Smooth muscle cell (in vitro differentiated cells): ENCODE measurements around the gene PURB. TPM values are rescaled to one million over a fixed set of nuclear protein-coding genes. Genes with fewer than 3 reads are reported as not detected.

Experiments
- DNase-seq: peaks from one replicate; lab custom pipeline; 2025; ENCODE audit not compliant: unreplicated experiment; lab: John Stamatoyannopoulos, UW
- H2AFZ ChIP-seq: fragments of 200-600 bp; sonication (generic); 2 replicates; pipeline ENCODE4 v1.6.0; 2016; ENCODE audit warnings: antibody characterized with exemption, low read depth, mild to moderate bottlenecking
- H3F3A ChIP-seq: fragments of 200-600 bp; sonication (generic); 2 replicates; pipeline ENCODE4 v1.6.0; 2017; ENCODE audit warnings: antibody characterized with exemption, low read depth
- H3K27ac ChIP-seq: fragments of 200-600 bp; sonication (generic); 2 replicates; pipeline ENCODE4 v1.5.1; 2016; ENCODE audit warnings: low read depth, mild to moderate bottlenecking
- H3K27me3 ChIP-seq: fragments of 200-600 bp; sonication (generic); 2 replicates; pipeline ENCODE4 v1.6.1; 2016; ENCODE audit warnings: low read depth, mild to moderate bottlenecking
- H3K36me3 ChIP-seq: fragments of 200-600 bp; sonication (generic); 2 replicates; pipeline ENCODE4 v1.5.1; 2016; ENCODE audit warnings: low read depth
- H3K4me1 ChIP-seq: fragments of 200-600 bp; sonication (generic); 2 replicates; pipeline ENCODE4 v1.5.1; 2016; ENCODE audit warnings: low read depth
- H3K4me2 ChIP-seq: fragments of 200-600 bp; sonication (generic); 2 replicates; pipeline ENCODE4 v1.6.0; 2016; ENCODE audit warnings: mild to moderate bottlenecking
- H3K4me3 ChIP-seq: fragments of 200-600 bp; sonication (generic); 2 replicates; pipeline ENCODE4 v1.5.1; 2016; ENCODE audit warnings: mild to moderate bottlenecking
- H3K79me2 ChIP-seq: fragments of 200-600 bp; sonication (generic); 2 replicates; pipeline ENCODE4 v1.6.0; 2016; ENCODE audit warnings: low read depth, mild to moderate bottlenecking
- H3K9ac ChIP-seq: fragments of 200-600 bp; sonication (generic); 2 replicates; pipeline ENCODE4 v1.6.0; 2016; ENCODE audit warnings: low read depth
- H3K9me3 ChIP-seq: fragments of 200-600 bp; sonication (generic); replicated peaks from 2 replicates; pipeline ENCODE4 v1.5.1; 2016; ENCODE audit warnings: low read depth
- H4K20me1 ChIP-seq: fragments of 200-600 bp; sonication (generic); 2 replicates; pipeline ENCODE4 v1.6.0; 2016; ENCODE audit warnings: low read depth
- whole genome bisulfite sequencing: methylation state at CpG from one replicate; pipeline ENCODE4 v1.1.7; 2016; ENCODE audit warnings: low lambda C conversion rate; 5-methylcytosine and 5-hydroxymethylcytosine counted together
- polyA plus RNA-seq: library from polyadenylated mRNA; unstranded; fragments of >200 nt; fragmentation: Nextera tagmentation; extraction: Ambion mirVana; gene quantifications from 2 replicates; pipeline ENCODE4 v1.2.1, GENCODE V29; 2016
- total RNA-seq: library from RNA; depleted of rRNA; stranded (reverse); fragments of >200 nt; gene quantifications from 2 replicates; pipeline ENCODE4 v1.2.3, GENCODE V29; 2014
- TF ChIP-seq, protein P1 (sequence below): fragments of 200-600 bp; sonication (generic); IDR thresholded peaks from 2 replicates; pipeline ENCODE4 v1.5.1; 2017; ENCODE audit warnings: borderline replicate concordance, mild to moderate bottlenecking, antibody characterized with exemption; ENCODE audit not compliant: insufficient read depth, poor library complexity, severe bottlenecking

PURB gene
- total and polyA plus RNA-seq, 2 experiments from 2014 or later: 2.3 to 24.3 TPM

DNA sequence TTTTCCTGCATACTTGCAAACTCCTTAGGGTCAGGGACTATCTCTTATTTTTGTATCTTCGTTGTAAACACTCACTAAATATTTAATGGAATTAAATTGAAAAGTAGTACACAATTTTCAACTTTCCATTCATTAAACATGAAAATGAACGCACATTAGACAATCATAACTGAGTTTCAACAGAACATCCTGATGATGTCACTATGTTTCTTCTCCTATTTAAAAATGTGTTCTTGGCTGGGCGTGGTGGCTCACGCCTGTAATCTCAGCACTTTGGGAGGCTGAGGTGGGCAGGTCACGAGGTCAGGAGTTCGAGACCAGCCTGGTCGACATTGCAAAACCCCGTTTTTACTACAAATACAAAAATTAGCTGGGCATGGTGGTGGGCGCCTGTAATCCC, 14.1 kb upstream of the PURB start:
- H3K79me2 ChIP-seq: no peaks in the 10 kb centered on the region
- 92% methylated on average over 9 of the region's 9 CpGs for WGBS
- H3K27me3 ChIP-seq: no peaks in the 10 kb centered on the region
- no peaks in the 10 kb centered on the region for H3F3A ChIP-seq
- no peak for DNase-seq
- H3K9ac ChIP-seq: no peak overlapping the region
- H2AFZ ChIP-seq: no peak overlapping the region
- no peak overlapping the region for H3K4me3 ChIP-seq
- H4K20me1 ChIP-seq: no peaks in the 10 kb centered on the region
- H3K27ac ChIP-seq: no peak overlapping the region
- H3K9me3 ChIP-seq: no peaks in the 10 kb centered on the region
- no peak overlapping the region for H3K4me2 ChIP-seq
- TF ChIP-seq, protein P1, sequence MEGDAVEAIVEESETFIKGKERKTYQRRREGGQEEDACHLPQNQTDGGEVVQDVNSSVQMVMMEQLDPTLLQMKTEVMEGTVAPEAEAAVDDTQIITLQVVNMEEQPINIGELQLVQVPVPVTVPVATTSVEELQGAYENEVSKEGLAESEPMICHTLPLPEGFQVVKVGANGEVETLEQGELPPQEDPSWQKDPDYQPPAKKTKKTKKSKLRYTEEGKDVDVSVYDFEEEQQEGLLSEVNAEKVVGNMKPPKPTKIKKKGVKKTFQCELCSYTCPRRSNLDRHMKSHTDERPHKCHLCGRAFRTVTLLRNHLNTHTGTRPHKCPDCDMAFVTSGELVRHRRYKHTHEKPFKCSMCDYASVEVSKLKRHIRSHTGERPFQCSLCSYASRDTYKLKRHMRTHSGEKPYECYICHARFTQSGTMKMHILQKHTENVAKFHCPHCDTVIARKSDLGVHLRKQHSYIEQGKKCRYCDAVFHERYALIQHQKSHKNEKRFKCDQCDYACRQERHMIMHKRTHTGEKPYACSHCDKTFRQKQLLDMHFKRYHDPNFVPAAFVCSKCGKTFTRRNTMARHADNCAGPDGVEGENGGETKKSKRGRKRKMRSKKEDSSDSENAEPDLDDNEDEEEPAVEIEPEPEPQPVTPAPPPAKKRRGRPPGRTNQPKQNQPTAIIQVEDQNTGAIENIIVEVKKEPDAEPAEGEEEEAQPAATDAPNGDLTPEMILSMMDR: no peak
- H3K4me1 ChIP-seq: no peaks in the 10 kb centered on the region
- no peaks in the 10 kb centered on the region for H3K36me3 ChIP-seq

DNA sequence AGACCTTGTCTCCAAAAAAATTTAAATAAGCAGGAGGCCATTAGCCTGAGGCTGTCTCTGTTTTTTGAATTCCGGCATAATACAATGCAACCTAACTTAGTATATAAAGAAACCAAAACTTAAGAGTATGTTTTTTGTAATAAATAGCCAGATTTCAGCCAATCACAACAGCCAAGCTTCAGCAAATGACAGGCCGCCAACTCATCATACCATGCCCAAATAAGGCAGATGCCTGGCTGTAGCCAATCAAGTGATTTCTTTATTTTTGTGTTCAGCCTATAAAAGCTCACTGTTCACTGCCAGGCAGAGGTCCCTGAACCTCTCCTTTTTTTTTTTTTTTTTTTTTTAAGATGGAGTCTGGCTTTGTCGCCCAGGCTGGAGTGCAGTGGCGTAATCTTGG, 12.7 kb upstream of the PURB start:
- H3K4me2 ChIP-seq: no peak overlapping the region
- H3K4me3 ChIP-seq: no peak overlapping the region
- no peaks in the 10 kb centered on the region for H3K9me3 ChIP-seq
- no peaks in the 10 kb centered on the region for H3K36me3 ChIP-seq
- H4K20me1 ChIP-seq: no peaks in the 10 kb centered on the region
- H3K79me2 ChIP-seq: no peaks in the 10 kb centered on the region
- no peak overlapping the region for H2AFZ ChIP-seq
- no peaks in the 10 kb centered on the region for H3F3A ChIP-seq
- 100% methylated on average over 4 of the region's 4 CpGs for WGBS
- no peak for DNase-seq
- no peaks in the 10 kb centered on the region for H3K4me1 ChIP-seq
- no peak overlapping the region for H3K27ac ChIP-seq
- TF ChIP-seq, protein P1: no peak
- H3K9ac ChIP-seq: no peak overlapping the region
- no peaks in the 10 kb centered on the region for H3K27me3 ChIP-seq

DNA sequence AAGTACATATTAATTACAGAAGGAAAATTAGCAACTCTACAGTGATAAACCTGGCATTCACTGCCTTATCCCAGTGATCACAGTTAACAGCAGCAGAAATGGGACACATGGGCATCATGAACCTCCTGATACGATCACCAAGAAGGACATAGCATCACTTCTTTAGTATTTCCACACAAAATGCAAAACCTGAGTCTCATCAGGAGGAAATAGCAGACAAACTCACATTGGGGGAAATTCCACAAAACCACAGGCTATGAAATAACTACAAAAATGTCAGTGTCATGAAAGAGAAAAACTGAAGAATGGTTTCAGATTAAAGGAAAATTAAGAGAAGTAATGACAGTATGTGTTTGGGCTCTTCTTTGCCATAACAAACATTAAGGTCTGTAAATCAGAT, 12.0 kb upstream of the PURB start:
- WGBS: 95% methylated on average over 1 of the region's 1 CpG
- Histone ChIP-seq H3K4me2 (no peak overlapping the region), H3K27me3 (no peaks in the 10 kb centered on the region), H3K4me1 (no peaks in the 10 kb centered on the region), H3K9me3 (no peaks in the 10 kb centered on the region), H3K36me3 (no peaks in the 10 kb centered on the region), H3K4me3 (no peak overlapping the region), H4K20me1 (no peaks in the 10 kb centered on the region), H3K27ac (no peak overlapping the region), H2AFZ (no peak overlapping the region), H3K79me2 (no peaks in the 10 kb centered on the region), H3K9ac (no peak overlapping the region), H3F3A (no peaks in the 10 kb centered on the region)
- no peak for DNase-seq
- TF ChIP-seq, protein P1: no peak

DNA sequence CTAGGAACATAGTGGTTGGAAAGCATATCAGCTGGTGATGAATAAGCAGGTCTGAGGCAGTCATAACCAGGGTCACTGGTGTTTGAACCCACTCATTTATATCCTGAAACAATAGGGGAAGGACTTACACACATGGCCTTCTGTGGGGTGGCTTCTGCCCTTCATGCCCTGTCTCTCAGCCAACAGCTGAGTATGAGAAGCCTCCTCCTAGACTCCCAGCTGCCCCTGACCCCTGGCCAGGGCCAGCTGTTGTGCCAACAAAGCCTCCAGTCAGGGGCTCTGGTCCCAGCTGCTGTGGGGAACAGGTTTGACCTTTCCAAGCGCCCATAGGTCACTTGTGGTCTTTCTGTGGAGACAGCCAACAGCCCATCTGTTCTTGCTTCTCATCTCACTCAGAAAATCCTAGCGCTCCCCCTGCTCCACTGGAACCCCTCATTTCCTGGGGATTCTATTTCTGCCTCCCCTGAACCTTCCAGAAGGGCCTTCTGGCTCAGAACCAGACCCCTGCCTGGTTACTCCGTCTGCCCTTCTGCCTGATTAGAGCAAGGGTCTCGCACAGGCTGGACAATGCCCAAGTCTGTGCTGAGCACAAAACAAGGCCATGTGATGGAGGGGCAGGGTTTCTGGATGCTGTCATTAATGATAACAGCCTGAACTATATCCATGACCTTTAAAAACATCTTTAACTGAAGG, 9.7 kb upstream of the PURB start:
- no peak overlapping the region for H3K4me3 ChIP-seq
- H3K9ac ChIP-seq: no peak overlapping the region
- H3K4me1 ChIP-seq: no peaks in the 10 kb centered on the region
- WGBS: 80% methylated on average over 4 of the region's 4 CpGs
- H3K27me3 ChIP-seq: no peaks in the 10 kb centered on the region
- no peaks in the 10 kb centered on the region for H3K36me3 ChIP-seq
- DNase-seq: no peak
- no peaks in the 10 kb centered on the region for H4K20me1 ChIP-seq
- H3F3A ChIP-seq: no peaks in the 10 kb centered on the region
- H3K9me3 ChIP-seq: no peaks in the 10 kb centered on the region
- TF ChIP-seq, protein P1: no peak
- H3K79me2 ChIP-seq: no peaks in the 10 kb centered on the region
- no peak overlapping the region for H2AFZ ChIP-seq
- no peak overlapping the region for H3K27ac ChIP-seq
- no peak overlapping the region for H3K4me2 ChIP-seq
